ENCODE measurements around the gene BRME1. TPM values are rescaled to one million over a fixed set of nuclear protein-coding genes. Genes with fewer than 3 reads are reported as not detected.
"Not testable (repeated sequence)": the region's sequence is repeated elsewhere in the genome, so short reads cannot be mapped to it uniquely, and the experiment has no call there.

BRME1 gene
- total RNA-seq, 1 donor from 2014 or later, result 12.0 TPM

- Histone ChIP-seq H3K9me3 (no peaks in the 10 kb centered on the region), H3K27me3 (no peaks in the 10 kb centered on the region), H3K27ac (no peak overlapping the region), H3K4me3 (no peak overlapping the region), H3K4me1 (no peaks in the 10 kb centered on the region), H3K36me3 (peaks cover 0 to 67% of the 10 kb centered on the region in 2 donors)
- DNase-seq (ENCODE audit: extremely low spot score in 2 of 2), result no peak
- intact Hi-C loops (cut with DNase I), result no loop called here
- TF ChIP-seq POLR2A (IDR thresholded peaks at IDR 0.05) (no peak), POLR2AphosphoS5 (IDR thresholded peaks at IDR 0.05; ENCODE audit: insufficient read depth in 1 of 2, low read depth in 1 of 2) (no peak), CTCF (IDR thresholded peaks at IDR 0.05) (no peak)
Measured at GRCh38 chr19:13926010-13926409, 20.1 kb upstream of the BRME1 start.

- H3K4me1 ChIP-seq, result no peaks in the 10 kb centered on the region
- H3K36me3 ChIP-seq, result peaks cover 0 to 87% of the 10 kb centered on the region in 2 donors
- DNase-seq (ENCODE audit: extremely low spot score in 2 of 2), result no peak
- H3K27ac ChIP-seq, result no peak overlapping the region
- TF ChIP-seq CTCF (IDR thresholded peaks at IDR 0.05) (no peak), POLR2A (IDR thresholded peaks at IDR 0.05) (no peak), POLR2AphosphoS5 (IDR thresholded peaks at IDR 0.05; ENCODE audit: insufficient read depth in 1 of 2, low read depth in 1 of 2) (no peak)
- intact Hi-C loops (cut with DNase I), result no loop called here
- no peak overlapping the region for H3K4me3 ChIP-seq
- H3K9me3 ChIP-seq, result no peaks in the 10 kb centered on the region
- H3K27me3 ChIP-seq, result no peaks in the 10 kb centered on the region
Measured at GRCh38 chr19:13923194-13923987, 17.5 kb upstream of the BRME1 start.

GRCh38 chr19:13922118-13922517 lies 16.2 kb upstream of the BRME1 start:
- H3K4me1 ChIP-seq; H3K4me3 ChIP-seq; intact Hi-C loops (cut with DNase I); H3K27ac ChIP-seq; H3K27me3 ChIP-seq; H3K9me3 ChIP-seq; DNase-seq (ENCODE audit: extremely low spot score in 2 of 2): not testable (repeated sequence)
- peaks cover 0 to 78% of the 10 kb centered on the region in 2 donors for H3K36me3 ChIP-seq

- no peak overlapping the region for H3K4me3 ChIP-seq
- H3K27me3 ChIP-seq, result no peaks in the 10 kb centered on the region
- peaks cover 0 to 75% of the 10 kb centered on the region in 2 donors for H3K36me3 ChIP-seq
- no peak for TF ChIP-seq POLR2A (IDR thresholded peaks at IDR 0.05)
- no peak overlapping the region for H3K27ac ChIP-seq
- no peak for DNase-seq (ENCODE audit: extremely low spot score in 2 of 2)
- H3K4me1 ChIP-seq, result no peaks in the 10 kb centered on the region
- H3K9me3 ChIP-seq, result no peaks in the 10 kb centered on the region
- intact Hi-C loops (cut with DNase I), result no loop called here
Measured at GRCh38 chr19:13920940-13921747, 15.2 kb upstream of the BRME1 start.

- Histone ChIP-seq H3K4me3 (no peak overlapping the region), H3K36me3 (peaks cover 0 to 77% of the 10 kb centered on the region in 2 donors), H3K4me1 (no peaks in the 10 kb centered on the region), H3K27me3 (no peaks in the 10 kb centered on the region), H3K9me3 (no peaks in the 10 kb centered on the region), H3K27ac (no peak overlapping the region)
- no peak for TF ChIP-seq CTCF (IDR thresholded peaks at IDR 0.05)
- no peak for TF ChIP-seq POLR2AphosphoS5 (IDR thresholded peaks at IDR 0.05; ENCODE audit: insufficient read depth in 1 of 2, low read depth in 1 of 2)
- no peak for TF ChIP-seq POLR2A (IDR thresholded peaks at IDR 0.05)
- DNase-seq (ENCODE audit: extremely low spot score in 2 of 2), result no peak
- intact Hi-C loops (cut with DNase I), result no loop called here
Measured at GRCh38 chr19:13920524-13920923, 14.6 kb upstream of the BRME1 start.
